HepG2 (cell line): Measurements from ENCODE around the gene HS3ST2. TPM values are rescaled to one million over a fixed set of nuclear protein-coding genes. Genes with fewer than 3 reads are reported as not detected.
A peak's percentile ranks its signal among the peaks of the same experiment; 100 is the strongest.

Experiments used
- DMAP1 ChIP-seq: IDR thresholded peaks from 2 replicates; pipeline ENCODE4 v1.6.1; 2016
- EP300 ChIP-seq, 3 experiments: sonication (generic) in 1 of 3; formaldehyde crosslinking in 1 of 3; IDR thresholded peaks; 2 replicates each; pipeline versions ENCODE4 v1.5.1 to v1.6.1; 2011 to 2020; ENCODE audit warnings: low read depth in 2 of 3, low read length in 2 of 3, borderline replicate concordance in 1 of 3, improper control_type of control experiment in 1 of 3, mild to moderate bottlenecking in 1 of 3, missing genetic modification reagents in 1 of 3, moderate library complexity in 1 of 3
- HDAC1 ChIP-seq: sonication (generic); formaldehyde crosslinking; IDR thresholded peaks from 2 replicates; pipeline ENCODE4 v1.5.1; 2020; ENCODE audit warnings: mild to moderate bottlenecking, missing genetic modification reagents
- MED13 ChIP-seq: sonication (generic); formaldehyde crosslinking; IDR thresholded peaks from 2 replicates; pipeline ENCODE4 v1.5.0; 2020; ENCODE audit warnings: missing genetic modification reagents
- NR2C2 ChIP-seq: sonication (generic); formaldehyde crosslinking; IDR thresholded peaks from 2 replicates; pipeline ENCODE4 v1.4.0; 2020; ENCODE audit warnings: missing genetic modification reagents, mild to moderate bottlenecking, moderate library complexity, borderline replicate concordance
- SP140L ChIP-seq: sonication (generic); formaldehyde crosslinking; IDR thresholded peaks from 2 replicates; pipeline ENCODE4 v1.4.0; 2020; ENCODE audit warnings: missing genetic modification reagents, borderline replicate concordance
- ZNF121 ChIP-seq: sonication (generic); formaldehyde crosslinking; IDR thresholded peaks from 2 replicates; pipeline ENCODE4 v1.5.0; 2020; ENCODE audit warnings: mild to moderate bottlenecking, missing genetic modification reagents
- ZNF230 ChIP-seq: sonication (generic); formaldehyde crosslinking; IDR thresholded peaks from 2 replicates; pipeline ENCODE4 v1.4.0; 2020; ENCODE audit warnings: mild to moderate bottlenecking, missing genetic modification reagents
- ZNF280B ChIP-seq: sonication (generic); formaldehyde crosslinking; IDR thresholded peaks from 2 replicates; pipeline ENCODE4 v1.5.0; 2020; ENCODE audit warnings: missing genetic modification reagents, mild to moderate bottlenecking, borderline replicate concordance
- ZNF318 ChIP-seq: sonication (generic); formaldehyde crosslinking; IDR thresholded peaks from 2 replicates; pipeline ENCODE4 v1.4.0; 2020; ENCODE audit warnings: mild to moderate bottlenecking, missing genetic modification reagents
- ZNF430 ChIP-seq: sonication (generic); formaldehyde crosslinking; IDR thresholded peaks from 2 replicates; pipeline ENCODE4 v1.9.0; 2021; ENCODE audit warnings: mild to moderate bottlenecking, missing genetic modification reagents
- ZNF501 ChIP-seq: sonication (generic); formaldehyde crosslinking; IDR thresholded peaks from 2 replicates; pipeline ENCODE4 v1.5.1; 2020; ENCODE audit warnings: mild to moderate bottlenecking, moderate library complexity, missing genetic modification reagents
- ZNF605 ChIP-seq: sonication (generic); formaldehyde crosslinking; IDR thresholded peaks from 2 replicates; pipeline ENCODE4 v1.8.0; 2022; ENCODE audit warnings: mild to moderate bottlenecking, missing genetic modification reagents
- ZNF709 ChIP-seq: sonication (generic); formaldehyde crosslinking; IDR thresholded peaks from 2 replicates; pipeline ENCODE4 v1.5.0; 2020; ENCODE audit warnings: mild to moderate bottlenecking, missing genetic modification reagents
- polyA plus RNA-seq, 8 experiments: library from polyadenylated mRNA; depleted of rRNA in 3 of 8; stranded (reverse) in 7 of 8; unstranded in 1 of 8; fragments of >200 nt; fragmentation: Illumina TruSeq in 4 of 8; extraction: Trizol in 4 of 8; gene quantifications; 2 replicates each; pipeline versions ENCODE4 v1.2.1 to v1.2.3, GENCODE V29; 2011 to 2016; ENCODE audit warnings: low read depth in 4 of 8, missing spikeins in 1 of 8, mixed read lengths in 1 of 8; ENCODE audit not compliant: insufficient read depth in 1 of 8
- total RNA-seq, 5 experiments: library from RNA; depleted of rRNA; stranded (reverse); fragments of >200 nt; fragmentation: Illumina TruSeq; extraction: Trizol; gene quantifications; 2 replicates each; pipeline ENCODE4 v1.2.3, GENCODE V29; 2016; ENCODE audit warnings: low read depth in 1 of 5
- TF ChIP-seq, protein P1 (sequence below): sonication (generic); formaldehyde crosslinking; IDR thresholded peaks from 2 replicates; pipeline ENCODE4 v1.4.0; 2020; ENCODE audit warnings: missing genetic modification reagents, borderline replicate concordance

HS3ST2 gene
- total and polyA plus RNA-seq, 2 of the 13 experiments (the other 11 are each of a cell fraction or from before 2014, with no cell fraction given) = not detected

- TF ChIP-seq ZNF318 (no peak), SP140L (CRISPR knock-in tag) (peak; percentile 95; the same call in 1 of the 2 replicates), ZNF430 (CRISPR knock-in tag) (peak; percentile 74; the same call in 1 of the 2 replicates), NR2C2 (CRISPR knock-in tag) (no peak), ZNF605 (peak; percentile 53; the same call in 1 of the 2 replicates), ZNF709 (CRISPR knock-in tag) (no peak), HDAC1 (CRISPR knock-in tag) (no peak), ZNF280B (CRISPR knock-in tag) (peak; percentile 74; the same call in 1 of the 2 replicates), DMAP1 (CRISPR knock-in tag) (no peak), EP300 (IDR thresholded peaks at IDR 0.05; ENCODE audit: low read depth in 2 of 2, low read length in 2 of 2) (no peak), EP300 (CRISPR knock-in tag; IDR thresholded peaks at IDR 0.05; ENCODE audit: borderline replicate concordance) (peak; percentile 44; the same call in 1 of the 2 replicates), ZNF121 (CRISPR knock-in tag) (no peak), MED13 (CRISPR knock-in tag) (peak; percentile 82; the same call in 1 of the 2 replicates), ZNF501 (CRISPR knock-in tag) (no peak), ZNF230 (CRISPR knock-in tag) (no peak)
- TF ChIP-seq, protein P1, sequence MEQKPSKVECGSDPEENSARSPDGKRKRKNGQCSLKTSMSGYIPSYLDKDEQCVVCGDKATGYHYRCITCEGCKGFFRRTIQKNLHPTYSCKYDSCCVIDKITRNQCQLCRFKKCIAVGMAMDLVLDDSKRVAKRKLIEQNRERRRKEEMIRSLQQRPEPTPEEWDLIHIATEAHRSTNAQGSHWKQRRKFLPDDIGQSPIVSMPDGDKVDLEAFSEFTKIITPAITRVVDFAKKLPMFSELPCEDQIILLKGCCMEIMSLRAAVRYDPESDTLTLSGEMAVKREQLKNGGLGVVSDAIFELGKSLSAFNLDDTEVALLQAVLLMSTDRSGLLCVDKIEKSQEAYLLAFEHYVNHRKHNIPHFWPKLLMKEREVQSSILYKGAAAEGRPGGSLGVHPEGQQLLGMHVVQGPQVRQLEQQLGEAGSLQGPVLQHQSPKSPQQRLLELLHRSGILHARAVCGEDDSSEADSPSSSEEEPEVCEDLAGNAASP = peak; percentile 88
These were observed 577 bp upstream of the HS3ST2 start (continued) for GRCh38 chr16:22813223-22813947.
